Kidney epithelial cell (primary cell): ENCODE results near the gene BCL2L14. TPM values are rescaled to one million over a fixed set of nuclear protein-coding genes. Genes with fewer than 3 reads are reported as not detected.

Experiments used
- DNase-seq: peaks from one replicate; pipeline ENCODE4 v3.0.0-alpha.2; 2010; ENCODE audit warnings: low read depth
- H3K27me3 ChIP-seq: 2 replicates; pipeline ENCODE4 v1.6.0; 2011; ENCODE audit warnings: low read length; ENCODE audit not compliant: control insufficient read depth, insufficient read depth
- H3K36me3 ChIP-seq: 2 replicates; pipeline ENCODE4 v1.5.1; 2011; ENCODE audit warnings: low read length; ENCODE audit not compliant: control insufficient read depth, insufficient read depth
- H3K4me3 ChIP-seq: 2 replicates; pipeline ENCODE4 v1.5.1; 2011; ENCODE audit warnings: low read depth, mild to moderate bottlenecking, control low read depth, low read length
- total RNA-seq: library from RNA; depleted of rRNA; stranded (reverse); fragments of >200 nt; gene quantifications from 2 replicates; pipeline ENCODE4 v1.2.3, GENCODE V29; 2015
- TF ChIP-seq, protein P1 (sequence below): IDR thresholded peaks from 2 replicates; pipeline ENCODE4 v1.5.1; 2011; ENCODE audit warnings: mild to moderate bottlenecking, moderate library complexity, low read length, control low read depth, inconsistent platforms; ENCODE audit not compliant: insufficient read depth, poor library complexity, severe bottlenecking

The BCL2L14 gene
- total RNA-seq, 1 donor from 2014 or later: not detected

DNA sequence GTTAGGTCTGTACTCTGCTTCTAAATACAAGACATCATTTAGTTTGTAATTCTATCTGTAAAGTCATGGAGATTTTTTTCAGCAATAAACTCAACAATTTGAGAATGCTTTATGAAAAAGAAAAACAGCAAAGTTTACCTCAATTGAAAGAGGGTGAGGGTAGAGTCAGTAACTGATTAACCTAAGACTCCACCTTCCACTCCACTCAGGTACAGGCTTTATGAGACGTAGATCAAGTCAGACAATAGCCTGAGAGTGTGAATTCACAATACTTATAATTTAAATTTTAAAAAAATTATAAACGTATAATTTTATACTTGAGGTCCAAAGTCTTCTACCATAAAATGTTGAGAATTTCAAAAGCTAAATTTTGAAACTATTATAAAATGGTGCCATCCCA is 45.9 kb downstream of the BCL2L14 start:
- Histone ChIP-seq H3K4me3 (no peak overlapping the region), H3K27me3 (no peaks in the 10 kb centered on the region), H3K36me3 (no peaks in the 10 kb centered on the region)
- DNase-seq: no peak
- TF ChIP-seq, protein P1, sequence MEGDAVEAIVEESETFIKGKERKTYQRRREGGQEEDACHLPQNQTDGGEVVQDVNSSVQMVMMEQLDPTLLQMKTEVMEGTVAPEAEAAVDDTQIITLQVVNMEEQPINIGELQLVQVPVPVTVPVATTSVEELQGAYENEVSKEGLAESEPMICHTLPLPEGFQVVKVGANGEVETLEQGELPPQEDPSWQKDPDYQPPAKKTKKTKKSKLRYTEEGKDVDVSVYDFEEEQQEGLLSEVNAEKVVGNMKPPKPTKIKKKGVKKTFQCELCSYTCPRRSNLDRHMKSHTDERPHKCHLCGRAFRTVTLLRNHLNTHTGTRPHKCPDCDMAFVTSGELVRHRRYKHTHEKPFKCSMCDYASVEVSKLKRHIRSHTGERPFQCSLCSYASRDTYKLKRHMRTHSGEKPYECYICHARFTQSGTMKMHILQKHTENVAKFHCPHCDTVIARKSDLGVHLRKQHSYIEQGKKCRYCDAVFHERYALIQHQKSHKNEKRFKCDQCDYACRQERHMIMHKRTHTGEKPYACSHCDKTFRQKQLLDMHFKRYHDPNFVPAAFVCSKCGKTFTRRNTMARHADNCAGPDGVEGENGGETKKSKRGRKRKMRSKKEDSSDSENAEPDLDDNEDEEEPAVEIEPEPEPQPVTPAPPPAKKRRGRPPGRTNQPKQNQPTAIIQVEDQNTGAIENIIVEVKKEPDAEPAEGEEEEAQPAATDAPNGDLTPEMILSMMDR: no peak

DNA sequence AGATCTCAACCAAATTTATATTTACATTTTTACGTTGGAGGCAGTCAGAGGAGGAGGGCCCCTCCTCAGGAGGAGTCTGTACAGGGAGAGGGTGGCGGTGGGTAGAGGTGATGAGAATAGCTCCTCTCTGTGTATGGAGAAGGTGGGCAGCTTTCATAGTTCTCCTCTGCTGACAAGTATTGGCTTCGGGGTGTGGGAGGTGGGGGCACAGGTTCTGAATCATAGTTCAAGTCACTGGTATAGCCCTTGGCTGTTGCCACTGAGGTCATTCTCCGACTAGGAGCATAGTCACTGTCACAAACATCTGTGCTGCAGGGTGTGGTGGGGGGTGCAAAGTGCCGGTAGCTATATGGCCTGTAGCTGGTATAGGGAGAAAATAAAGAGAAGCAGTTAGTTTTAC is 50.3 kb downstream of the BCL2L14 start:
- no peak for DNase-seq
- TF ChIP-seq, protein P1: no peak
- Histone ChIP-seq H3K36me3 (no peaks in the 10 kb centered on the region), H3K27me3 (no peaks in the 10 kb centered on the region), H3K4me3 (no peak overlapping the region)

DNA sequence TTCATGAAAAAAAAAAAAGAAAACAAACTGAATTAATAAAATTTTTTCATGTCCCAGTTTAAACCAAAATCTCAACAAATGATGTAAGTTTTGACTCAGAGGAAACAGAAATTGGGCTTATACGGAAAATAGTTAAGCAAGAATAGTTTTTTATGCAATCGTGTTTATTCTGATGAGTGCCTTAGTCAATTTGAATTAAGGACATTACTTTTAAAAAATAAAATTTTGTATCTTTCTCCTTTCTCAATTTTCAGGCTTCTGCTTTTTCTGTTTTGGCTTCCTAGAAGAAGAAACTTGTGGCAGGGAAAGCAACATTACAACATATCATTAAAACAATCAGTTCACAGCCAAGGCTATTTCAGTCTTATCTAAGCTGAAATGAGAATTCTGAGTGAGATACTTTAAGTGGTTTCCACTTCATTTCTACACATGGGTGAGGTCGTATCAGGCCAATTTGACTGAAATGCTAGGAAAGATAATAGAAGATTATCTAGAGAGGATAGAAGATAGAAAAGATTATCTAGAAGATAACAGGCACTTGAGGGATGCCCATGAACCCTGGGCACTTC is 52.4 kb downstream of the BCL2L14 start:
- TF ChIP-seq, protein P1: no peak
- no peak for DNase-seq
- no peak overlapping the region for H3K4me3 ChIP-seq
- H3K27me3 ChIP-seq: no peaks in the 10 kb centered on the region
- H3K36me3 ChIP-seq: no peaks in the 10 kb centered on the region

DNA sequence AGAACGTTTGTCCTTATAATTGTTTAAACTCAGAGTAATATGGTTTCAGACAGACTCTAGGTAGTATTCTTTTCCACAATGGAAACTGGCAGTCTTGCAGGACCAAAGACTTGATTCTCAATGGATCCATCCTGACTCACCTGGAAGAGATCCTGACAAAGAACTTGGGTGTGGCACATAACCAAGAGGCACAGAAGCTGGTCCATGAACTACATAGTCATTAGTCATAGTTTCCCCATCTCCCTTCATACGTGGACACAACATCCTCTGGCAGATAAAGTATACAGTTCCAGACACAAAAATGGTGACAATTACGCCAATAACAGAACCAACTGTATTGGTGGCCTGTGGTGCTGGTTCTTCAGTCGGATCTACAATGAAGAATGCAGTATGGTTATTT is 55.8 kb downstream of the BCL2L14 start:
- TF ChIP-seq, protein P1: no peak
- Histone ChIP-seq H3K4me3 (no peak overlapping the region), H3K27me3 (no peaks in the 10 kb centered on the region), H3K36me3 (no peaks in the 10 kb centered on the region)
- no peak for DNase-seq

DNA sequence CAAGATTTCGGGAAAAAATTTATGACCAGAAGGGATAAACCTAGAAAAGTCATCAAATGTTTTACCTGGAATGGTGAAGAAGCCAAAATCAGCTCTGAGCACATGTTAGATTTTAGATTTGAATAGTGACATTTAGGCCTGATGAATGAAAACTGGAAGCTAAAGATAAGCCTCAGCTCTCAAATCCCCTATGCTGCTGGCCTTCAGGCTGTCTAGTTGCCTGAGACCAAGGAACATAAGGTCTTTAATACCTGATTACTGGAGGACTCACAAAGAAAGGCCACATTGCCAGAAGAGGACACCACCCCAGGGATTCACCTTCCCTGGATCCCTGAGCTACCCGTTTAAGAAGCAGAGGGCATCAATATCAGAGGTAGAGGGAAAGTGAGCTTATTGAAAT is 56.6 kb downstream of the BCL2L14 start:
- Histone ChIP-seq H3K36me3 (no peaks in the 10 kb centered on the region), H3K27me3 (no peaks in the 10 kb centered on the region), H3K4me3 (no peak overlapping the region)
- no peak for DNase-seq
- TF ChIP-seq, protein P1: no peak

DNA sequence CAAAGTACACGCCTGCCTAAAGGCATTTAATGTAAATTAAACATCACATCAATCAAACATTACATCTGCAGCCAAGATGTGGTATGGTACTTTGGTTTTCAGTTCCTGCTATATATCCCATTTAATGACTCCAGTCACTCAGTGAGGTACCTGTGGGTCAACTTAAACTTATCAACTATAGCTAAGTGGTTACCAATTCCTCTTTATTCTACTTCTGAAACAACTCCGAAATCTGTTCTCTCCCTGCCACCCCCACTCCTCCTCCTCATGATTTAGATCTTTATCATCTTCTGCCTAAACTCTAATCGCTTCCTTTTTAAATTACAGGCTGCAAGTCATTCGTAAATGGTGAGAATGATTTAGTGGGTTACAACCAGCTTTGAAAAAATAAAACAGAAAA is 57.9 kb downstream of the BCL2L14 start:
- TF ChIP-seq, protein P1: no peak
- Histone ChIP-seq H3K27me3 (no peaks in the 10 kb centered on the region), H3K4me3 (no peak overlapping the region), H3K36me3 (no peaks in the 10 kb centered on the region)
- DNase-seq: no peak
